HG03342 (cell line): ENCODE data around the gene GRIK1.

Experiments used
- ATAC-seq: cut with Tn5 transposase; IDR thresholded peaks from one replicate; pipeline ENCODE4 v1.9.1; 2021; ENCODE audit warnings: mild to moderate bottlenecking, moderate library complexity; ENCODE audit not compliant: unreplicated experiment

The GRIK1 gene

DNA sequence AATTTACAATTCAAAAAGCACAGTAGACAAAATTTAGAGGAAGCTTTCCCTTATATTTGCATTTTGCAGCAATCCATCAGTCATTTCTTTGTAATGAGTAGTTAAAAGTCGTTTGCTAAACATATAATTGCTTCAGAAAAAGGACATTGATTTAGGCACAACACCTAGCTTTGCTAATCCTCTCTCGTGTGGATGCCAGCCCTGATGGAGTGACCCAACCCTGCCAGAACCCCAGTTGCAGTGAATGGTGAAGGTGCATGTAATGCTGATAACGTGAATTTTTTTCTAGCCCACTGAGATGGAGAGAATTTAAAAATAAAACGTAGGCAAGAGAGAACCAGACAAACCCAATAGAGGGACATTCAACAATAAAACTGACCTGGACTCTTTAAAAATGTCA, 263.4 kb downstream of the GRIK1 start:
- no peak for ATAC-seq

DNA sequence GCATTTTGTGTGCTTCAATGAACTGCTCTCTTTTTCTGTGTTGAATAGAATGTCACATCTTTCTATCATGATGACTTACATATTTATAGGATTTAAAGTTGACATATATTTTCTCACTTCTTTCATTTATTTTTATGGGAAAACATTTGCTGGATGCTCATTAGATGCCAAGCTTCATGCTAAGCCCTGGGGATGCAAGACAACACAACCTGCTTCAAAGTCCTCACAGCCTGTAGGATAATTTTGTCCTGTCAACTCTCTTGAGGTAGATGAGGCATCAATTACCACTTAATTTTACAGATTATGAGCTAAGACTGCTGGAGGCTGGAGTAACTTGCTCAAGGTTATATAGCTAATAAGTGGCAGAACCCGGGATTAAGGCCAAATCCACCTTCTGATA, 264.3 kb downstream of the GRIK1 start:
- ATAC-seq = no peak

DNA sequence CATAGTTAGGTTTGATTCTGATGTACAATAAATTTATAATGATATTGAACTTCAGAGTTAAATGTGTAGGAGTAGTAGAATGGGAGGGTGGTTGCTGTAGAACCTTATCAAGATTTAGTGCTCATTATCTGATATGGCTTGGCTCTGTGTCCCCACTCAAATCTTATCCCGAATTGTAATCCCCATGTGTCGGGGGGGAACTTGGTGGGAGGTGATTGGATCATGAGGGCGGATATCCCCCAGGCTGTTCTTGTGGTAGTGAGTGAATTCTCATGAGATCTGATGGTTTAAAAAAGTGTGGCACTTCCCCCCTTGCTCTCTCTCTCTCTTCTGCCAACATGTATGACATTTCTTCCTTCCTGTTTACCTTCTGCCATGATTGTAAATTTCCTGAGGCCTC, 265.5 kb downstream of the GRIK1 start:
- ATAC-seq = no peak

DNA sequence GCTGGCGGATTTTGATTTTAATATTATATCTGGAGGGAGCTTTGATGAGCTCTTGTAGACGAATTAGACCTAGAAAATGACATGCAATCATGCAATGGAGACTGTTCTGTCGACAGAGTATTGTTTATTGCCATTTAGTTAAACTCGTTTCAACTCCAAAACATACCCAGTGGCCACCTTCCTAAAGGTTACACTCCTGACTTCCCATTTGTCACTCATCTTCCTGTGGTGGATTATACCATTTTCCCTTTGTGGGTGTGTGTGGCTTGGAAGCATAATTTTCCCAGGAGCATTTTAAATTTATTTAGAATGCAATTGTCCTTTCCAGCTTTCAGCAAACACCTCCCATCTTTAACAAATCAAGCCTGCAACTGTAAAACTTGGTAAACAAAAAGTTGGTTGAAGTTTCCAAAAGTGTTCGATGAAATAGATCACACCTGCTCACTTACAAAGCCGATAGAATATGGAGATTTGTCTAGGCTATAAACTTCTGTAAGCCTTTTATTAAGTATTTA, 266.6 kb downstream of the GRIK1 start:
- no peak for ATAC-seq

DNA sequence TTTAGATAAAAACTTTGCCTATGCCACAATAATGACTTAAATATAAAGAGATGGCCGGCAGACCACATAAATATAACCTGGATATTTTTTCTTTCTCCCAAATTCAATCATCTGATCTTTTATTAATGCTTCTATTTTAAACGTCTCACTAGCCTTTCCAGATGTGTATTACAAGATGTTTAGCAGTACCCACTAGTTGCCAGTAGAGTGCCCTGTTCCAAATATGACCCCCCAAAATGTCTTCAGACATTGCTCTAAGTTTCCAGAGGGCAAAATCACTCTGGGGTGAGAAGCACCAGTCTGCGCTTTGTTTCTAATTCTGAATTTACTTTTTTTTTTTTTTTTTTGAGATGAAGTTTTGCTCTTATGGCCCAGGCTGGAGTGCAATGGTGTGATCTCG, 268.1 kb downstream of the GRIK1 start:
- ATAC-seq = no peak

DNA sequence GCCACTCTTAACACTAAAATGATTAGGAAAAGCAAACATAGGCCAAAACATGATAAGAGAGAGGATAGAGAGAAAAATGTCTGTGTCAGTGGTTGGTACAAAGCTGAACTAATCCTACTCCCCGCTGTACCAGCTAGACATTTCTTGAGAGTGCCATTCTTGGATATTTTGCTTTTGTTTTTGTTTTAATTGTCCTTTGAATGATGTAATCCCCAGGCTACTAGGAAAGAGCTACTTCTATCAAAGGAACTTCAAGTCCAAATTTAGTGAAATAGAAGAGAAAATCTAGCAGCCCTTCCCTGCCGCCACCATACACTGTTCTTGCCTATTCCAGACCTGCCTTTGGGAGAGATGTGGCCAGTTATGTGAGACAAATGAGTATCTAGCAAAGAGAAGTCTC, 269.6 kb downstream of the GRIK1 start:
- ATAC-seq = no peak

DNA sequence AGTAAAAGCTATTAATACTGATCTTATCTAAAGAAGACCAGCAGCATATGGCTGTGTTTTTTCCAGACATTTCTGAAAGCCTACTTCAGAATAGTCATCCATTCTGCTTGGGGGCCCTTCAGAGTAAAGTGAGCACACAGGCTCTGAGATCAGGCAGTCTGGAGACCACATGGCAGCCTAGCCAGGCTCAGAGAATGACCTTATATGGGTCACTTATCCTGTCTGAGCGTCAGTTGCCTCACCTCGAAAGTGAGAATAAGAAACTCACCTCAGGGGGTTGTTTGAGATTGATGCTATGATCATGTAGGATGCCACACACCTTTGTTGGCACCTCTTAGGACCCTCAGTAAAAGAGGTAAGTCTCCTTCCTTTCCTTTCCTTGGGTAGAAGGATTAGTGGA, 270.4 kb downstream of the GRIK1 start:
- no peak for ATAC-seq

DNA sequence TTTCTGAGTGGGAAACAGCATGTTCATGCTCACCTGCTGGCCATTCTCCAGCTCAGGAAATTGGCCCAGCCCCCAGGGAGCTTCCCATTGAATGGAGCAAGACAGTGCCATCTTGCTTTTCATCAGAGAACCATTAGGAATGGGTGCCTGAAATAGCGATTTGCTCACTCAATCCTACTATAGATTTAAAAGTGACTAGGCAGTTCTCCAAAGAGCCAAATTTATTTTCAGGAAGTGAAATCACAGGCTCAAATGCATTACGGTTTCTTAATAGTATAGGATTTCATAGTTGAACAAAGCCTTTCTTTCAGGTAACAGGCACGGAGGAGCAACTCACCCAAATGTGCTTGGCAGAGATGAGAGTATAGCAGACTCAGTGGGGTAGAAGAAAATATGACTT, 272.1 kb downstream of the GRIK1 start:
- ATAC-seq = no peak

DNA sequence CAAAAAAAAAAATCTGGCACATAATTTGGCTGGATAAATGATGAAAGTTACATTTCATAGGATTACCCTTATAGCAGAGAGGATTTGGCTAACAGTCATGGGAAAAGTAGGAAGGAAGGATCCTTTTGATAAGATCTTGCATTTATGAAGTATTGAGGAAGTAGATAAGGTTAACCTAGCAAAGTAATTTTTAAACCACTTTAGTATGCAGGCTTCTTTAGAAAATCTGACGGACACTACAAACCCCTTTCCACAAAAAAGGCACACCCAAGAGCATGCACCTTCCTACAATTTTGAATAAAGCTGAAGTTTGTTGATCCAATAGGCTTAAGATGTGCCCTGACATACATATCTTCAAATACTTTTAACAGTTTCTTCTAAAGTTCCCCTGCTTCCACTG, 275.2 kb downstream of the GRIK1 start:
- ATAC-seq = no peak

DNA sequence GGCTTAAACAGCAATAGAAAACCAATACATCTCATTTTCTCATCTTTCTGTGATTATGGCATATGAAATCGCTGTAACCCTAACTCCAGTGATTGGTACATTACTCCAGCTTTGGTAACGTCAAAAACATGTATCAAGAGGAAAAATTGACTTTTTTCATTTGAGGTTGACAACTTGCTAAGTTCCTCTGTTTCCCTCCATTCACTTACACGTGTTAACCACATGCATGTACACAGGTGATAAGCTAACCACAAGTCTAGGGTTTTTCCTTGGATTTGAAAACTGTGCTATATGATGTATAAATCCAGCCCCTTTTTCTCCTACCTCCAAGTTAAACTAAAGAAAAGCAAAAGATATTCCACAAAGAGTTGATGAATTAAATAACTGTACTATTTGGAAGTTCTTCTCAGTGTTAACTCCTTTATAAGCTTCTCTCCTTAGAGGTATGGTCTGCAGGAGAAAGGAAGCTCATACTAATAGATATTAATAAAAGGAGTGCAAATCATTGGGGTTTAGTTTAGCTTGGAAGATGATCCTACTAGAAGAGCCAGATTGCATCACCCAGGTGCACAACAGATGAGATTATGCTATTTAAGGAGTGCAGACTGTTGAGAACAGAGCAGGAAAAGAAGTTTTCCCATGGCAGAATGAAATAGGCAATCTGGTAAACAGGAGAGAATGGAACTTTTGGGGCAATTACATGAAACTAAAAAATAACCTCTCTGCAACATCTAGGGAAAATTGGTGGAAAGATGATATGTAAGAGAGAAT, 277.9 kb downstream of the GRIK1 start:
- ATAC-seq = no peak

DNA sequence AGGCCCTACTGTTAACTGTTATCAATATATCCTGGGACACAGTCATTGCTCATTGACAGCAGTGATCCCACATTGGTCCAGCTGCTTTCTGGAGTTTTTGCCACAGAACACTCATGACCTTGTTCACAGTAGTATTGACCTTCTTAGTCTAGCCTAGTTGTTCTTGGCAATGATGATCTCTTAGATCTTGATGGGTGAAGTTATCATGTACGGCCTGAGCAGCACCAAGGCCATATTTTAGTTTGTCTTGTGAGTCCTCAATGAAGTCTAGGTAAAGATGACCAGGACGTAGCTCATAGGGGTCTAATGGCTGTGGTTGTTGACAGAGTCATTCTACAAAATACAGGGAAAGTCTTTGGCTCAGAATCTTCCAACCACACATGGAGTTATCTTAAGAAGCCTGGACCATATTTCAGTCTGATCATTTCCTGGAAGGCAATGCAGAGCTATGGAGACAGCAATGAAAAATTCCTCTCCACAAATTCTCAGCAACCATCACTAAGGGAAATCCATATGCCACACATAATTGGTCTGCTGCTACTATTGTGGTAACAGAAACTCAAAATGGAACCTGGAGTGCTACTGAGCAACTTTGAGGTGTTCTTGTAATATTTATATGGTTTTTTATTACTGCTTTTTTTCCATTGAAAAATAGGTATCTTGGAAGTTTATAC, 279.6 kb downstream of the GRIK1 start:
- ATAC-seq = no peak

DNA sequence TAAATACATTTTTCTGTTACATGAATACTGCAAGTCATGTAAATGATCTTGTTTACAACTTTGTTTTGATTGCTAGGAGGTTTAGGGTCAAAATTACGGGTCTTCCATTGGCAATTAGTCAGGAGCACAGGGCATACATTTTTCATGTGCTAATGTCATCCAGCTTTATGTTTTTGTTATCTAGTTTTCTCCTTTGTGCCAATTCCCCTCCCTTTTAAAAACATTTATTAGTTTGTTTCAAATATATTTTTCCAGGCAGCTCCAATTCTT, 280.9 kb downstream of the GRIK1 start:
- ATAC-seq = no peak

DNA sequence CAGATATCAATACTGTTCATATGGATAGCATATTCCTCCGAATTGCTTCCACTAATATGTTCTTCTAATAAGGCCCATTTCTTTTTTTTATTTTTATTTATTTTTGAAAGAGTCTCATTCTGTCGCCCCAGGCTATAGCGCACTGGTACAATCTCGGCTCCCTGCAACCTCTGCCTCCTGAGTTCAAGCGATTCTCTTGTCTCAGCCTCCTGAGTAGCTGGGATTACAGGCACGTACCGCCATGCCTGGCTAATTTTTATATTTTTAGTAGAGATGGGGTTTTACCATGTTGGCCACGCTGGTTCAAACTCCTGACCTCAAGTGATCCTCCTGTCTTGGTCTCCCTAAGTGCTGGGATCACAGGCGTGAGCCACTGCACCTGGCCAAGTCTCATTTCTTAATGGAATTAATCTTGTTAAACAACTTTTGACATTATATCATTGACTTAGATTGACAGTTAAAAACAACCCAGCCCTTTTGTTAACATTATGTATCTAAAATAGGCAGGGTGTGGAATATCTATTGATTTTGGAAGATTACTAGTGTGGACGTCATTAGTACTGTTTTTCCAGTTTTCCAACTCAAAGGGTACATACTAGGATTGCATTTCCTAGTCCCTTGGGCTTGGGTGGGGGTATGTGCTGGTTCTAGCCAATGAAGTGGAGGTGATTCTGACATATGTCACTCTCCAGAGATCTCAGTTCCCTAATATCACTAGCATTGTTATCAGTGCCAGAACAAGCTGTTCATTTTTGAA, 281.4 kb downstream of the GRIK1 start:
- no peak for ATAC-seq

DNA sequence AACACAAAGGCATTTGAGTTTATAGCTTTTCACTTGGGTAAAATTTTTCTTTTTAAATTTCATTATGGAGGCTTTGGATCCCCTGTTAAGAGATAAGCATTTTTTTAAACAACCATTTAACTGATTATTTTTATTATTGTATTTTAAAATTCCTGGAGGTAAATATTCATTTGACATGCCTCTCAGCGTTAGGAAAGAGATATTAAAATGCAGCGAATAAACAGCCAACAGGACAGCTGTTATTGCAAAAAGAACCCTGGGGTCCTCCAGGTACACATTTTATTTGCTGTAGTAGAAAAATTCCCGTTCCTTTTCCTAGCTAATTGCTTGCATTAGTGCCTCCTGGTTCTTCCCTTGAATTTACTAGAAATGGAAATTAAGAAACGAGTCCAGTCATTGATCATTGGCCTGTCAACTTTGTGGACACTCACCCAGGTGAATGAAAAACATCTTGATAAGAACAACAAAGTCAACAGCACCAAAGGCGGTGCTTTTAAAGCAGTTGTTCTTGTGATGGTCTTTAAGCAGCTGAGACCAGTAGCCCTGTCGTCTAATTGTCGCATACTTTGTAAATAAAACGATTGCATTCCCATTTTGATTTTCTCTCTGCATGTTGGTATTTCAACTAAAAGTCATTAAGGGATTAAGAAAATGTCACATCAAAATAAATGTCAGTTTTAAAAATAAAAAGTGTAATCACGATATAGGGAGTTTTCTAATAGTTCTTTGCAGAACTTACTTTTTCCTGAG, 282.4 kb downstream of the GRIK1 start:
- no peak for ATAC-seq

DNA sequence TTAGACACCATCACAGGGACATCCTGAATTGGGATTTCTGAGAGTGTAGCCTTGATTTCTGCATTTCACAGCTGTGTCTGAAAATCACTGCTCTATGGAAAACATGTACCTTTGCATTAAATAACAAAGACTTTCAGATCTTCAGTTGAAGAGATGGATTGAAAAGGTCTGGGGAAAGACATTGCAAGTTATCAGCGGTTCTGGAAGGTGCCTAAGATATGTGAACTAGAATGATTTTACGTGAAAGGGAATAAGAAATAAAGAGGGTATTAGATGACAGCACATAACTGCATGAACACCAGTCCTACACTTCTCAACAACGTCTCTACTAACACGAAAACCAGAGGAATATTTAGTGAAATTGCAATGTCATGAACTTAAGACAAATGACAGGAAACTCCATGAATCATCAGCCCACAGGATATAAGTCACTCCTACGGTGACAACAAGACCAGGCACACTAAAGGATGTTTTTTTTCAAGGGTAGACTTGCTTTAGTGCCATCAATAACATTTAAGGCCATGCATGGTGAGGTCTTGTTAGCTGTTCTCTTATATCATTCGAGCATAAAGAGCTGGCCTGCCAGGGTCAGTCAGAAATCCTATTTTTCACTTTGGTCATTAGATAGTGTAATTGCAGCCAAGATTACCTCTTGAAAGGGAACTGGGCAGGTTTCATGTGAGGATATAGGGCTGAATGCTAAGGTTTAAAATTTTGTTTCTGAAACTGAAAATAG, 283.1 kb downstream of the GRIK1 start:
- no peak for ATAC-seq

DNA sequence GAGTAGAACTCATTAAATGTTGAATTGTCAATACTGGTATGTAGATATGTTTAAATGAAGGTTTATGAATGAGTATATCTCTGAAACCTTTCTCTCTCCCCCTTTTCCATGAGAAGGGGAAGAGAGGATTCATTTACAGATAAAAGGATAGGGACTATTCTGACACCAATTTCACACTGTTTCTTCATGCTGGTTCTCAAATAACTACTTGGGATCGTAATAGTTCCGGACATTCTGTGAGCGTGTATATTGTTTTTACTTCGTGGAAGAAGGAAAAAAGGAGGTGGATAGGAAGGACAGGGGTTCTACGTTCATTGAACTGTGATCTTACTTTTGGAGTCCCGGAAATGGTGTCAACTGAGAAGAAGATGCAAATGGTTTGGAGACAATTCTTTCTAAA, 284.2 kb downstream of the GRIK1 start:
- ATAC-seq = no peak

DNA sequence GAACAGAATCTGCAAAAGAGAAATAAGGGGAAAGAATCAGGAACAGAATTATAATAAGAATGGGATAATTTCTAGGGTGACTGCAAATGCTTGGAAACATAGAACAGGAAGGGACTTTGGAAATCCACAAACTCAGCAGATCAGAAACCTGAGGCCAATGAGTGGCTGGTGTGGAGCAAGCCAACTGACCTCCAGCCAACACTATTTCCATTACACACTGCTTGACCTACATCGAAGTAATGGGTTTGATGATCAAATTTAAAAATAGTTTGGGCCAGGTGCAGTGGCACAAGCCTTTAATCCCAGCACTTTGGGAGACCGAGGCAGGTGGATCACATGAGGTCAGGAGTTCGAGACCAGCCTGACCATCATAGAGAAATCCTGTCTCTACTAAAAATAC, 284.9 kb downstream of the GRIK1 start:
- ATAC-seq = no peak

DNA sequence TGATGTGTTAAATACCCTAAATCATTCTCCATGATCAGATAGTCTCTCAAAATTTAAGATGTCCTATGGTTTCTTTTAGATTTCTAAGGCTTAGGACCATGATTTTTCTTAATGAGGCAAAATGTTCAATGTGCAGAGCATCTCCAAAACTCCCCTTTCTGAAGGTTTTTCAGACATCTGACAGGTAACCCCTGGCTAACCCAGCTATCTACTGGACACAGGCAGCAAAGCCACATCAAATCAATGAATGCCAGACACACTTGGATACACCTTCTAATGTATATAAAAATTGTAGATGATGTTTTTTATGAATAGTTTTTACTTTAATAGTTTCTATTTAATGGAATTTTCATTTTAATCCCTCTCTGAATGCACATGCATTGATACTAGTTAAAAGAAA, 285.6 kb downstream of the GRIK1 start:
- ATAC-seq = no peak

DNA sequence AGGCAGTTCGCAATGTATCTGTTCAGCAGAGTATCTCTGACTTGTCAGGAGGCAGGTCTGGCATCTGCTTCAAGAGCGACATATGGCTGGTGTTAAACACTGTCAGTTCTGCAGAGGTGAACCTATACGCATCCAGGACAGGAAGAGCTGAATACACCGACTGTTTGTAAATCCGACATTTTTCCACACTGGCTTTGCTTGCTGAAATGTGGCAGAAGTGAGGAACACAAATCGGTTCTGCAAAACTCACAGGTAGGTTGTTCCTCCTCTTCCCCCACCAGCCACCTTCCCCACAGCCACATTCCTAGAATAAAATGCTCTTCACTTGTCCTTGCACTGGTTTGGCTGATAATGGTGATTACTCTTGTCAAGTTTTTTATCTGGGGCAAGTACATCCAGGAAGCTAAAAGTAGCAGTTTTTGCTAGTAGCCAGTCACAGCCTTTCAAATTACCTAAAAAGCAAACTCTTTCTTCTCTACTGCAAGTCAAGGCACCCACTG, 289.2 kb downstream of the GRIK1 start:
- no peak for ATAC-seq

DNA sequence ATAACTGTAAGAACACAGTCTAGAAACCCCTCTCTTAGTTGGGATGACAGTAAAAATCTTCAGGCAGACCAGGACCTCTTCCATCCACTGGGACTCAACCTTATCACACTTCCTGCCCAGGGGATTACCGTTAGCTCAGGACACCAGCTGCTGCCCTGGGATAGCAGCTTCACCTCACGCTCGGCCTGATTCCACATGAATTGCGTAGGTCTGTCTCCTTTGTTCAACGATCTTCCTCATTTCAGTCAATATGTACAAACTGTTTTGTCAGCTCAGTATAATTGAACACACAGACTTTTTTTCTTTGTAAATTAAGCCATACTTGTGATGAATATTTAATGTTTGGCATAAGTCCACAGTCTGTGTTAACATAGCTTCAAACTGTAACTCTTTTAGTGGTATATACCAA, 290.4 kb downstream of the GRIK1 start:
- no peak for ATAC-seq
